Measurements from ENCODE around the gene NPDC1. TPM values are rescaled to one million over a fixed set of nuclear protein-coding genes. Genes with fewer than 3 reads are reported as not detected.
"Not testable (repeated sequence)": the region's sequence is repeated elsewhere in the genome, so short reads cannot be mapped to it uniquely, and the experiment has no call there.

Gene NPDC1
- polyA plus RNA-seq, 4 donors, result 20.4 to 48.7 (median 36.8) TPM

DNA sequence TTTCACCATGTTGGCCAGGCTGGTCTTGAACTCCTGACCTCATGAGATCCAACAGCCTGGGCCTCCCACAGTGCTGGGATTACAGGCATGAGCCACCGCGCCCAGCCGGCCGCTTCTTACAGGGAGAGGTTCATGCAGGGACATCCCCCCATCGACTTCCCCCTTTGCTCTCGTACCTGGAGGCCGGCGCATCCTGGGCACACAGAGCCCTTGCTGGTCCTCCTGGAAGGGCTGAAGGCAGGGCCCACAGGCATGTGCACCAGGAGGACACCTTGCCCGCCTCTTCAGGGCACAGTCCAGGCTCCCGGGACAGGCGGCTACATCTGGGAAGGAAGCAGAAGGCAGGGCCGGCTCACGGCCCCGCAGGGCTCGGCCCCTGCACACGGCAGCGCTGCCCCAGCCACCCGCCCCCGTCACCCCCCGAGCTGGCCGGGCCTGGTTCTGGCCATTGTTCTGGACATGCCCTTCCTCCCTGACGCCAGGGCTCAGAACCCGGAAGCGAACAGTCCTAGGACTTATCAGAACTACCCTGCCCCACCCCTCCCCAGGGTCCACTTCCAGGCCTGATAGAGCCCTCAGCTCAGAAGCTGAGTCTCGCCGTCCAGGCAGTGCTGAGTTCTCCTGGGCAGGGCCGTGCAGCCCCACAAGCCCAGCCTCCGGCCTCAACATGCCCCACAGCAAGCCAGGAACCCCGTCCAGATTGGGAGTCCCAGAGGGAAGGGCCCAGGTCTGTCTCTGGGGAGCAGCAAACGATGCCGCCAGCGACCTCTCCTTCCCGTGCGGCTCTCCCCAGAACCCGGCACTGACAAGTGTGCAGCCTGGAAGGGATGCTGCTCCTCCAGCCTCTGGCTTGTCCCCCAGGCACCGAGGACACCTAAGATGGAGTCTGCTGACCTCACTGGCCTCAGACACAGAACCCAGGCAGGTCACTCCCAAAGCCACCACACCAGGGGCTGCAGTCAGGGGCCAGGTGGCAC is 2.9 kb downstream of the NPDC1 start:
- no peak for DNase-seq (ENCODE audit: low read depth in 4 of 4, low spot score in 3 of 4)

DNA sequence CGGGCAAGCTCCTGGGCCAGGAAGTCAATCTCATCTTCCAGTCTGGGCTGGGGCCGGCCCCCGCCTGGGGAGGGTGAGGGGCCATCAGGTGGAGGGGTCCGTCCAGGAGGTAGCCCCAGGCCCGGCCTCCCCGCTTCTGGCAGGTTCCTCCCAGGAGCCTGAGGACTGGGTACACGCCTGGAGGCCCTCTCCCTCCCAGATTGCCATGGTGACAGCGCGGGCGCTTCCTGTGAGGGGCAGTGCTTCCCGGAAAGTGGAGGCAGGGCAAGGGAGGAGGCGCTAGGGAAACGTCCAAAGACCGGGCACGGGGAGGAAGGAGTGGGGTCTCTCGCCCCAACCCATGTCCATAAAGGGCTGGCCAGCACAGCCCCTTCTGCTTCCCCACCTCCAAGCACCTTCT is 4.9 kb downstream of the NPDC1 start:
- DNase-seq (ENCODE audit: low read depth in 4 of 4, low spot score in 3 of 4), result no peak

DNA sequence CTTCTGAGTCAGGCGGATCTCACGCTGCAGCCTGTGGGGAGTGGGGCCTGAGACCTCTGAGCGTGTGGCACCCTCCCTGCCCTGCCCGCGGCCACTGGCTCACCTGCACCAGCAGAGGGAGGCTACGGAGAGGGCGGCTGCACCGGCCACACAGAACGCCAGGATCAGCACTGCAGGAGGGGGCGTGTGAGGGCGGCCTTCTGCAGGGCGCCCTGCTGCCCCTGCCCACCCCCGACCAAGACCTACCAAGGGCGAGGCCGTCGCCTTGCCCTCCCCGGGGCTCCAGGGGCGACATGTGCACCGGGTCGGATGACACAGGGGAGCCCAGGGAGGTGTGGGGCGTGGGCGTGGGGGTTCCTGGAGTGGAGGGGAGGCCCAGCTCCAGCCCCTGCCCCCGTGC is 5.4 kb downstream of the NPDC1 start:
- DNase-seq (ENCODE audit: low read depth in 4 of 4, low spot score in 3 of 4), result no peak

DNA sequence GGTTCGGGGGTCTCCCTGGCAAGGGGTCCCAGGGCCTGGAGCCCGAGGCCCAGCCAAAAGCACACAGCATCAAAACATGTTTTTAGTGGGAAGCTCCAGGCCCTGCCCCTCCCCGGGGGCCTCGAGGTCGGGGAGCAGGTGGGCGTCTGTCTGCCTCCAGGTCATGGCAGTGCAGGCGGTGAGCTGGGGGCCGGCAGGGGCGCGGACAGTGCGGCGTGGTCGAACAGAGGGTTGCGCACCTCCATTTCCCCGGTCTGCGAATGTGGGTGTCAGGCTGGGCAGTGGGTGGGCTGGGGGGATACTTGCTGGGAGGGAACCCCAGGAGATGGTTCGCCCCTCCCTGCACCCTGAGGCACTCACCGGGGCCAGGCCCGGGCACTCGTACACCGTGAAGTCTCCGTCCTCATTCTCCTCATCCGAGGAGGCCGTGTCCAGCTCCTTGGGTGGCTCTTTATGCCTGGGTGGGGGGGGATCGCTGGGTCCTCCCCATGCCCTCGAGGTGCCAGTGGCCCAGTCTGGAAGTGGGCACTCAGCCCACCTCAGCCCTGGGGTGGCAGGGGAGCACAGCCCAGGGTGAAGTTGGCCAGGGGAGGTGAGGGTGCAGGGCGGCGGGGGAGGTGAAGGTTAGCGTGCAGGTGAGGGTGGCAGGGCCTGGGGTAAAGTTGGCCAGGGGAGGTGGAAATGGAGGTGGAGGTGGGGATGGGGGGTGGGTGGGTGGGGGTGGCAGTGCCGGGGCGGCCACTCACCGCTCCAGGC is 6.2 kb downstream of the NPDC1 start:
- DNase-seq (ENCODE audit: low read depth in 4 of 4, low spot score in 3 of 4), result no peak

DNA sequence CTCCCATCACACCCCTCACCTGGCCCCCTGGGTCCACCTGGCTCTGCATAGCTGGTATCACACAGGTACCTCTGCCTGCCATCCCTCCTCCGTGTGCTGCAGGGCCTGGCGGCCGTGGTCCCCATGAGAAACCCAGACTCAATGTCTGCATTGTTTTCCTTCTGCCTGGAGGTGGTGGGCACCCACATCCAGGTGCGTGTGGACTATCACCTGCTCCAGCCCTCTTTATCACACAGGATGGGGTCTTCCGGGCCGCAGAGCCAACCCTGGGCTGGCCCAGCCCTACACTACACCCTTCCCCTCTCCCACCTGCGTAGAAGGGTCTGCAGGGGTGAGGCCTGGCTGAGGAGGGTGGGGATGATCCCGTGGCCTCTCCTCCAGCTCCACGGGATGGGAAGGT is 7.1 kb downstream of the NPDC1 start:
- no peak for DNase-seq (ENCODE audit: low read depth in 4 of 4, low spot score in 3 of 4)

DNA sequence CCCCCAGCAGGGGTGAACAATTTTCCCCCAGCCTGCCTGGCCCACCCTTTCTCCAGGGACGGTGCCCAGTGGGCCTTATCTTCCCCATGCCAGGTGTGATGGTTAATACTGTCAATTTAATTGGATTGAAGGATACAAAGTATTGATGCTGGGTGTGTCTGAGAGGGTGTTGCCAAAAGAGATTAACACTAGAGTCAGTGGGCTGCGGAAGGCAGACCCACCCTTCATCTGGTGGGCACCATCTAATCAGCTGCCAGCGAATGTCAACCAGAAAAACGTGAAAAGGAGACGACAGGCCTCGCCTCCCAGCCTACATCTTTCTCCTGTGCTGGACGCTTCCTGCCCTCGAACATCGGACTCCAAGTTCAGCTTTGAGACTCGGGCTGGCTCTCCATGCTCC is 8.5 kb downstream of the NPDC1 start:
- DNase-seq (ENCODE audit: low read depth in 4 of 4, low spot score in 3 of 4), result no peak

DNA sequence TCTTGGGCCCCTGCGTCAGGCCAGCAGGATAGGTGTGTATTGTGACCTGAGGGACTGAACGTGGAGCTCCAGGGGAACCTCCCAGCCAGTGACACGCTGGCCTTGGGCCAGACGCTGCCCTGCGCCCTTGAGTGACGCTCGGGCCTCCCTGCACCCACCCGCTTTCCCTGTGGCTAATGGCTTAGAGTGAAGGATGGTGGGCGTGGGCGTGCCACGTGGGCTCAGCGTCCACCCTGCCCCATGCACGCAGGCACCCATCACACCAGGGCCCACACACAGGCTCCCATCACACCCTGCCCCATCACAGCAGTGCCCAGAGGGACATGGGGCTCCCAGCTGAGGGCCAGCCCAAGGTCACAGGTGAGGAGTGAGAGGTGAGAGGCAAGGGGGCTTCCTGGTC is 8.9 kb downstream of the NPDC1 start:
- DNase-seq (ENCODE audit: low read depth in 4 of 4, low spot score in 3 of 4), result no peak

DNA sequence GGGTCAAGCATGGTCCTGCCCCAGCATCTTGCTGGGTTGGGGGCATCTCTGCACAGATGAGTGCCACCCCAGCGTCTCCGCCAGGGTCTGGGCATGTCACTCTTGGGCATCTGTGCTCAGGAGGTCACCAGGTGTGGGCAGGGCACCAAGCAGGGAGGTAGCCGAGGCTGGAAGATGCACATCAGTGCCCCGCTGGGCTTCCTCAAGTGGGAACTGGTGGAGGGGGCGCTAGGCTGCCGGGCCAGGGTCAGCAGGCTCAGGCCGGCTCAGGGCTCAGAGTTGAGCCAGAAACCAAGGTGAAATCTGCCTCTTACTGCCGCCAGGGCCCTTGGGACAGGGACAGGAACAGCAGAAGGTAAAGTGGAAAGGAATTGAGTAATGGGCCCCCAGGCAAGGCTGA is 10.0 kb downstream of the NPDC1 start:
- no peak for DNase-seq (ENCODE audit: low read depth in 4 of 4, low spot score in 3 of 4)

DNA sequence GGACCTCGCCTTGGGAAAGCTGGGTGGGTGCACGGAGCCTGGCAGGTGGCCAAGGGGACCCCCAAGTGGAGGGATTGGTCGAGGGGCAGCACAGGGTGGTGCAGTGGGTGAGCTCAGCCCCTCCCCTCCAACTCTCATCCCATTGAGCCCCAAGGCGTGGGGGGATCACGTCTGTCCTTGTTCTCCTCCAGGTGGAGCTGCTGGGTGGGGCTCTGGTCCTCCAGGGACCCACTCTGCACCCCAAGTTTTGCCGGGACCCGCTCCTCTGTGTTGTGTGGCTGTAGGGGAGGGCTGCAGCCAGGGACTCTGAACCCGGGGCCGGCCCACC is 10.5 kb downstream of the NPDC1 start:
- no peak for DNase-seq (ENCODE audit: low read depth in 4 of 4, low spot score in 3 of 4)

DNA sequence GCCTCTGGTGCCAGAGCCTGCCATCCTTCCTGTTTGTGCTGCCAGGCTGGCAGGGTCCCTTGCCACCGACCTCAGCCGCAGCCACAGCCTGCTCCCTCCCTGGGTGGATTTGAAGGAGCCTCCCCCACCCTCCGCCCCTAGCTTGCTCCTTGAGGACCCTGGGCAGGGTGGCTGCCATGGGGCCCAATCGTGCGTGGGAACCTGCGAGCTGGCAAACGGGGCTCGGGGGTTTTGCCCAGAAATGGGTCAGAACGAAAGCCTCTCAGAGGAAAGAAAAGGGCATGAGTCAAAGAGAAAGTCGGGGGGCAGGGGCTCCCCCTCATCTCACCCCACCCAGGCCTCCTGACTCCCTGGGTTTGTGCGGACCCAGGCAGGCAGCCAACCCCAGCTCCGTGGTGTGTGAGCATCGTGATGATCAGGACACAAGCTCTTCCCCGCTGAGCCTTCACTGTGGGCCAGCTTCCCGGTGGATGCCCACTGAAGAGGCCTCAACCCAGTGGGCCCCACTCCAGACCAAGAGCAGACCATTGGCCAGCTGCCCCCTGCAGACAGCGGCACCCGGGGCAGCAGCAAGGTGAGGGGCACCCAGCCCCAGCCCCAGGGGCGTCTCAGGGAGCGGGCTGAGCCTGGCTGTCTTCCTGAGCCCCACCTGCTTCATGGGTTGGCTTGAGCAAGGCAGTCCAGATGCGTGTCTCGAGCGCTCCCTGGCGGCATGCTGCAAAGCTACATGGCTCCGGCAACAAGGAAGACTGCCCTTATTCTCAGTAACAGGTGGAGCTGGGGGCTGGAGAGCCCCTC is 11.1 kb downstream of the NPDC1 start:
- no peak for DNase-seq (ENCODE audit: low read depth in 4 of 4, low spot score in 3 of 4)

DNA sequence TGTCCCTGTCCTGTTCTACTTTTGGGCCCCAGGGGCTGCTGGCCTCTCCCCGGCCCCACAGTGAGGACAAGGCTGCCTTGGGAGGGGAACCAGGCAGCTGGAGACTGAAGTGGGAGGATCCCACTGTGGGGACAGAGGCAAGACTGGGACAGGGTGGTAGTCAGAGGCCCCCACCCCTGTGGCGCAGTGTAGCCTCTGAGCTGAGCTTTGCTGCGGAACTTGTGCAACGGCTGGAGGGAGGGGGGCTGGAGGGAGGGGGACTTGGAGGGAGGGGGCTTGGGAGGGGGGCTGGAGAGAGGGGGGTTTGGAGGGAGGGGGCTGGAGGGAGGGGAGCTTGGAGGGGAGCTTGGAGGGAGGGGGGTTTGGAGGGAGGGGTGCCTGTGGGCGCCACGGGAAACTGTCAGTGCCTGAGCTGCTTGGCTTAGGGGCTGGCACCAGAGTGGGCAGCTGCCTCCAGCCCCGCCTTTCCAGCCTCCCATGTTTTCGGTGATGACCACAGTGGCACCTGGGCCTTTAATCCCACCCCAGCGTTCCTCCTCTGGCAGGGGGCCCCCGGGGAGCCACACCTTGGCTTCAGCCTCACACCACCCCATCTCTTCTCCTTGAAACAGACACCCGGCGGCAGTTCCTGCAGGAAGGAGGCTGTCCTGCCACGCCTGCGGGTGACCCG is 11.8 kb downstream of the NPDC1 start:
- no peak for DNase-seq (ENCODE audit: low read depth in 4 of 4, low spot score in 3 of 4)

DNA sequence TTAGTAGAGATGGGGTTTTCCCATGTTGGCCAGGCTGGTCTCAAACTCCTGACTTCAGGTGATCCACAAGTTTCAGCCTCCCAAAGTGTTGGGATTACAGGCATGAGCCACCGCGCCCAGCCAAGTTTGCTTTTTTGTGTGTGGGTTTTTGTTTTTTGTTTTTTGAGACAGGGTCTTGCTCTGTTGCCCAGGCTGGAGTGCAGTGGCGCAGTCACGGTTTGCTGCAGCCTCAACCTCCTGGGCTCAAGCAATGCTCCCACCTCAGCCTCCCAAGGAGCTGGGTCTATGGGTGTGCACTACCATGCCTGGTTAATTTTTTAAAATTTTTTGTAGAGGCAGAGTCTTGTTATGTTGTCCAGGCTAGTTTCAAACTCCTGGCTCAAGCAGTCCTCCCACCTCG is 12.5 kb downstream of the NPDC1 start:
- not testable (repeated sequence) for DNase-seq (ENCODE audit: low read depth in 4 of 4, low spot score in 3 of 4)

DNA sequence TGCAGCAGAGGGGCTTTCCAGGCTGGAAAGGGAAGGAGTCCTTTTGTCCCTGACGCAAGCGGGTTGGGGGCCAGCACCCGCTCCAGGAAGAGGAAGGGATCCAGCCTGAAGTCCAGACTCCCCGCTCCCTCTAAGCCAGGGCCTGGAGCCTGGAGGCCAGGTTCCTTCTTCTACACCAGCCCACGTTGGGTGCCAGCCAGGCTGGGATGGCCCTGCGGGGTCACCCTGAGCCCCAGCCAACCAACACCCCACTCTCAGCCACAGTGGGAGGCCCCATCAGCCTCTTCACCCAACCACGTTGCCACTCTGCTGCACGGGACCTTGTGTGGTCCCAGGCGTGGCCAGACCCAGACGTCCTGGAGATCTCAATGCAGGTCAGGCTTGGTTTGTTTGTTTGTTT is 13.1 kb downstream of the NPDC1 start:
- no peak for DNase-seq (ENCODE audit: low read depth in 4 of 4, low spot score in 3 of 4)

DNA sequence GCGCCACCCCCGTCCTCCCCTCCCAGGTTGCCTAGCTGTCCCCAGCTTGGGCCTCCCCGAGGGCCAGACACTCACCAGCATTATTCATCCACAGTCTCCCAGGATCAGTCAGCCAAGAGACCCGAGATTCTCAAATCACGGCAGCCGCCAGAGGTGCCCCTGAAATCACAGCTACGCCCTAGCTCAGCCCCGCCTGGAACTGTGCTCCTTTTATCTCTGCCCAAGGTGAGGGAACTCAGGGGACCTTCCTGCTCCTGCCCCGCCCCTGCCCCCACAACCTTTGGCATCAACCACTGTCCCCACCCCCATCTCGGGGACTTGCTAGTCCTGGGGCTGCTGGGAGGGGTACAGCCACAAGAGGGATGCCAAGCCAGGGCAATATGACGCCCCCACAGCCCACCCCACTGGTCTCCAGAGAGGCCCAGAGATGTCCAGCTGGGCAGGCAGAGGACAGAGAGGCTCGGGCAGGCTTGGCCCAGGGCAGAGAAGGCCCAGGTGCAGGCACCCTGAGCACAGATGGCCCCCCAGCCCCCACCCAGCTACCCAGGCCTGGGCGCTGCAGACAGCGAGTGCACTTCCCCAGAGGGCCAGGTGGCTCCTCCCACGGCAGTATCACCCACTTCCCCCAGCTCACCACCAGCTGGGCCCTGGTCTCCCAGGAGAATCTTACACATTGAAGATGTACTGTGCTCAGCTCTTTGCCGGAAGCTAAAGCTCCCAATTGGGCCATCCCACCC is 13.9 kb downstream of the NPDC1 start, which contains the start of gene FUT7:
FUT7 (minus strand) TSS at position 185 of the 737 bp plus-strand sequence; CDS start at position 88, 97 bp downstream.
- no peak for DNase-seq (ENCODE audit: low read depth in 4 of 4, low spot score in 3 of 4)

DNA sequence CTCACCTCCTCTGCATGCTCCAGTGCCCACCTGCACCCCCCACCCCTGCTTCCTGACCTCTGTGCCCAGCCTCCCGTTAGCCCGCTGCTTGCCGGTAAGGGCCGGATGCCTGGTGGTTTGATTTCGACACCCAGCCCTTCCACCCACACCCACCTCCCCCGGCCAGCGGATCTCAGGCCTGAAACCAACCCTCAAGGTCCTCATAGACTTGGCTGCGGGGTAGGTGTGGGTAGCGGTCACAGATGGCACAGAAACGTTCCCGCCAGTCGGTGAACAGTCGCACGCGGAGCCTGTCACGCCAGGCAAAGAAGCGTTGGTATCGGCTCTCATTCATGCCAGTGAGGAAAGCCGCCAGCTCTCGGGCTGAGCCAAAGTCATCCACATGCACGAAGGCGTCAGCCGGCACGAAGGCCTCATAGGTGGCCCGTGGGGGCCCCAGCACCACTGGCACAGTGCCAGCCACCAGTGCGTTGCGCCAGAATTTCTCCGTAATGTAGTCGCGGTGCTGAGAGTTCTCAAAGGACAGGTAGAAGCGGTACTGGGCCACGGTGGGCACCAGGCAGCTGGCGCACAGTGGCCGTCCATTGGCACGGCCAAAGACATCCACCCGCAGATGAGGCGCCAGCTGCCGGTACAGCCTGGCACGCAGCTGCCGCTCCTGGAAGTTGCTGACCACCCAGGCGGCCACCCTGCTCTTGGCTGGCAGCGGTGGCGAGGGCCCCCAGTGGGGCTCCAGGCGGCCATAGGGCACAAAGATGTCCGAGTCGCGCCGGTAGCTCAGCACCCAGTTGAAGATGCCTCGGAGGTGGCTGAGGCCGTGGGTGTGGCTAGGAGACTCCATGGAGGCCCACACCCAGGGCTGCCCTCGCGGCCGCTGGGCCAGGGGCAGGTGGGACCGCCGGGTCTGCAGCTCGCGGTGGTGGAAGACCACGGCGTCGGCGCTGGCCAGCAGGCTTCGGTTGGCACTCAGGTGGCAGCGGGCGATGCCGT is 15.1 kb downstream of the NPDC1 start:
- no peak for DNase-seq (ENCODE audit: low read depth in 4 of 4, low spot score in 3 of 4)

DNA sequence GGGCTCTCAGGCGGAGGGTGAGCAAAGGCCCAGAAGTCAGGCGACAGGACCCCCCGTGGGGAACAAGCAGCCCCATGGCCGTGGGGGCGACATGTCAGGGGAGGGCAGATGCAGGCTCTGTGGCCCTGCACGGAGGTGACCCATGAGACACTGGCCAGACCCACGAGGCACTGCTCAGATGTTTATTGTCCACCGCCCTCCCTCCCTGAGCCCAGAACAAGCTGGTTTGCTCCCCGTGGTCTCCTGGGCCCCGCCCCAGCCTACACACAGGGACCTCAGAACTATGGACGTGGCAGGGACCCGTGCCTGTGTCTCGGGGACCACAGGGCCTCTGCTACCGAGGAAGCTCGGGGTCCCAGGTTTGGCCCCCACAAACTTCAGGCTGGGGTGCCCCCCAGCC is 16.0 kb downstream of the NPDC1 start:
- no peak for DNase-seq (ENCODE audit: low read depth in 4 of 4, low spot score in 3 of 4)

DNA sequence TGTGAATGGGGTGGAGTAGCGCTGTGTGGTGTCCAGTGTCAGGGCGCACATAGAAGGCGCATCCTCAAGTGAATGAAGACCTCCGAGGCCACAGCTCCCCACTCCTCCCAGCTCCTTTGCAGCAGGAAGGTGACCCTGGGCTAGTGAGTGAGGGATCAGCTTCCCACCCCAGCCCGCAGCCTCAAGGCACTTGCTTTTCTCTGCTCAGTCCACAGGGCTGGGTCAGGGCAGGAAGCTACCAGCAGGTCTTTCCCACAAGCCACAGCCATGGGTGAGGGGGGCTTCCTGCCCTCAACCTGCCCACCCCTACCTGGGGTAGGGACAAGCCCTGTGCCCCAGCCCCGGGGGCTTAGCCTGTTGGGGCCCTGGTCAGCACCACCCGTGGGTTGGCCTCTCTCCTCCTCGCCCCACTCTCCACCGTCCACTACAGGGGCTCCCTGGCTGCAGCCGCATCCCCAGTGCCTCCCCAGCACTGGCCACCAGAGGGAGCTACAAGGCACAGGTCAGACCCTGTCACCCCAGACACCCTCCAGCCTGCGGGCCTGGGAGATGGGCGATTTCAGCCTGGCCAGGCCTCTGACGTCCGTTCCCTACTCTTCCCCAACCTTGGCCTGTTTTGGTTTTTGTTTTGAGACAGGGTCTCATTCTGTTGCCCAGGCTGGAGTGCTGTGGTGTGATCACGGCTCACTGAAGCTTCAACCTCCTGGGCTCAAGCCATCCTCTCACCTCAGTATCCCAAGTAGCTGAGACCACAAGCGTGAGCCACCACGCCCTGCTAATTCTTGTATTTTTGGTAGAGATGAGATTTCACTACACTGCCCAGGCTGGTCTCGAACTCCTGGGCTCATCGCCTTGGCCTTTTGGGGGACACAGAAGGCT is 16.7 kb downstream of the NPDC1 start:
- no peak for DNase-seq (ENCODE audit: low read depth in 4 of 4, low spot score in 3 of 4)

Data from left renal pelvis (tissue), 4 donors.